Activated naive CD4-positive, alpha-beta T cell treated with Interleukin-2 at 50 U/mL for 16 hours (primary cell): ENCODE data around the gene NPVF.
A peak's percentile ranks its signal among the peaks of the same experiment; 100 is the strongest.

Experiments
- DNase-seq: peaks from one replicate; pipeline ENCODE4 v3.0.0-alpha.2; 2020

Gene NPVF

DNA sequence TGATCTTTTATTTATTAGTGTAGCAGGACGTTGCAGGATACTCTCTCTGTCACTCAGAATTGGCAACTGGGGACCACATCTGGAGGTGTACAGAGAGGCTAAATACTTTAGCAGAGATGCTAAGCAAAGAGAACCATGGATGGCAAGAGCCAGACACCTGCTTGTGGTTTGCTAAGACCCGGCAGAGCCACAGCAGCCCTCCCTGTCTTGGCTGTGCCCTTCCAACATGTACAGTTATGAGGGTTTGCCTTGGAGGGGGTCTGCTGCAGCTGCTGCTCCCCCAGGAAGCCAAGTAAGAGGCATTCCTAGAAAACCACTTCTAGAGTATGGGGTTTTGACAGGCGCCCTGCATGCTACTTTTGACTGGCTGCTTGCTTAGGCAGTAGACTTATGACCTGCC is 5.1 kb downstream of the NPVF start:
- DNase-seq = no peak

DNA sequence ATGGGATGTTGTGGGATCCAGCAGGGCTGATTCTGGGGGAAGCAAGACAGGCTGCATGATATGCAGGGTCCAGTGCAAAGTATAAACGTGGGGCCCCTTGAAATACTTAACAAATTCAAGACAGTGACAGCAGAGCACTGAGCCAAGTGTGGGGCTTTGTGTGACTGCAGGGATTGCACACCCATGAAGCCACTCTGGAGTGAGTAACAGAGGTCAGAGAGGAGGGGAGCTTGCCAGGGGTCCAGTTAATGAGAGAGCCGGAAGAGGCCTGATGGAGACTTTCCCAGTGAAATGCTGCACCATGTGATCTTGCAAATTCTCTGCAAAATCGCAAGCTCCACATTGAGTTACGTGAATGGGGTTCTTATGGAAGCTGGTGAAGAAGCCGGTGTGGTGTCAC is 5.6 kb downstream of the NPVF start:
- no peak for DNase-seq

GRCh38 chr7:25221009-25221408 is 7.3 kb downstream of the NPVF start:
- no peak for DNase-seq

- no peak for DNase-seq
These were observed 10.1 kb downstream of the NPVF start for GRCh38 chr7:25218191-25218590.

- no peak for DNase-seq
These were observed 11.4 kb downstream of the NPVF start for GRCh38 chr7:25216837-25217236.

DNA sequence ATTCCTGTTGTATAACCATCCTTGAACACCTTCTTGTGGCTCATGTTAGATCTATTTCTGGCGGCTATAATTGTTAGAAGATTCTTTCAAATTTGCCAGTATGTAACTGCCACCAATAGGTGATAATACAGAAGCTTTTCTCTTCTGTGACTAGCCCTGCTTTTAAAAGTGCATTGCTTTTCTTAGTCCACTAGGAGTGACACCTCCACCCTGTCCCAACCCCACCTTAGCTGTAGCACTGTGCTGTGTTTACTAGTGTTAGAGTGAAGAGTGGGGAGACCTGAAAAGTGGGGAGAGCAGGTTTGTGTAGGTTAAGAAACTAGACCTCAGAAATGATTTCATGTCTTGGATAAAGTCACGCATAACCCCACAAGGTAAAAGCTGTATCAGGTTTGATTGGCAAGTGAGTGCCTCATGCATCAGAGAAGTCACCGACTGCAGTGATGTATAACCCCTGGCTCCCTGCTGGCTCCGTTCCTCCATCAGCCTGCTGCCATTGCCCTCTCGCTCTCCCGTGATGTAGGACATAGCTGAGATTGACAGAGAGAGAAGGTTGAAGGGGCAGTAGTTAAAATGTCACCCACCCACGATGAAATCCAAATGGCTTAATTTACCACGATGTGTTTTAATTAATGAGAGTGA is 12.5 kb downstream of the NPVF start:
- no peak for DNase-seq

DNA sequence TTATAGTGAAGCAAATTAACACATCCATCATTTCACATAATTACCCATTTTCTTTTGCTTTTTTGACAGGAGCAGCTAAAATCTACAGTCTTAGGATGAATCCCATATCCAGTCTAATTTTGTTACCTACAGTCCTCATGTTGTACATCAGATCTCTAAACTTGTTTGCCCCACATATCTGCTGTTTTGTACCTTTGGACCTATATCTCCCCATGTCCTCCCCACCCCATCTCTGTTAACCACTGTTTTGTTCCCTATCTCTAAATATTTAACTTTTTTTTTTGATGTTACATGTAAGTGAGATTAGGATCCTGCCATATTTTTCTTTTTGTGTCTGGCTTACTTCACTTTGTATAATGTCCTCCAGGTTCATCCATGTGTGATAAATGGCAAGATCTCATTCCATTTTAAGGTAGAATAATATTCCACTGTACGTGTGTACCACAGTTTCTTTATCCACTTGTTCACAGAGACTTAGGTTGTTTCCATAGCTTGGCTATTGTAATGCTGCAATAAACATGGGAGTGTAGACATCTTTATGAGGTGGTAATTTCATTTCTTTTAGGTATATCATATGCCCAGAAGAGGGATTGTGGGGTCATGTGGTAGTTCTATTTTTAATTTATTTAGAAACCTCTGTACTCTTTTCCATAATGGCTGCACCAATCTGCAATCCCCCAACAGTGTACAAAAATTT is 19.6 kb downstream of the NPVF start:
- DNase-seq = no peak

DNA sequence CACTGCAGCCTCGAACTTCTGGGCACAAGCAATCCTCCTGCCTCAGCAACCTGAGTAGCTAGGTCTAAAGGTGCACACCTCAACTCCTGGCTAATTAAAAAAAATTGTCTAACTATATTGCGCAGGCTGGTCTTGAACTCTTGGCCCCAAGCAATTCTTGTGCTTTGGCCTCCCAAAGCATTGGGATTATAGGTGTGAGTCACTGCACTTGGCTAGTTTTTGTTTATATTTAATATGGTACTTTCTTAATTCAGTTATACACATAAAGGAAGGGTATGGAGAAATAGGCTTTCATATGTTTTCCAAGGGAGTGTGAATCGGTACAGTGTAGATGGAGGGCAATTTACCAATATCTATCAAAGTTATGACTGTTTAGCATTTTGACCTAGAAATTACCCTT is 20.4 kb downstream of the NPVF start:
- DNase-seq = no peak

DNA sequence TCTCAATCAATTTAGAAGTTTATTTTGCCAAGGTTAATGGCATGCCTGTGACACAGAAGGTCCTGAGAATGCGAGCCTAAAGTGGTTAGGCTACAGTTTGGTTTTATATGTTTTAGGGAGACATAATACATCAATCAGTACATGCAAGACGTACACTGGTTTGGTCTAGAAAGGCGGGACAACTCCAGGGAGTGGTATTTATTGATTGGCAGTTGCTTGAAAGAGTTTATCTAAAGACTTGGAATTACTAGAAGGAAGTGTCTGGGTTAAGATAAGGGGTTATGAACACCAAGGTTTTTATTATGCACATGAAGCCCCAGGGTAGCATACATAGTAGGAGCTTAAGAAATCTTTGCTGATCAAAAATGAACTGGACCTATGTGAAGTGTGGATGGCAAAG is 21.5 kb downstream of the NPVF start:
- no peak for DNase-seq

- no peak for DNase-seq
These were observed 32.0 kb downstream of the NPVF start for GRCh38 chr7:25196132-25196896.

DNA sequence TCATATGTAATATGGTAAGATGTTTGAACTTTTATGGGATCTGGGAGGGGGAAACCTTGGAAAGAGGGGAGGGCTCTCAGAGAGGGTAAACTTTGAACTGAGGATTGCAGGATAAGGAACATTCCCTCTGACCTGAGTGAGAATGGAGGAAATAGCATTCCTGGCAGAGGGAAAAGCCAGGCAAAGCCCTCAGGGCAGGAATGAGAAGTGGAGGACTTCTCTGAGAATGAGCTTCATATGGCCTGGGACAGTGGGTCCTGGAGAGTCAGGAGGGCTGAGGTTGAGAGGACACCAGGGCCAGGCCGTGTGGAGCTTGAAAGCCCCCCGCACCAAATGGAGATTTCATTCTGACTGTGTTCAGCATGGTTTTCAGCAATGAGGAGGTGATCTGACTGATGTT is 34.2 kb downstream of the NPVF start:
- DNase-seq = no peak

DNA sequence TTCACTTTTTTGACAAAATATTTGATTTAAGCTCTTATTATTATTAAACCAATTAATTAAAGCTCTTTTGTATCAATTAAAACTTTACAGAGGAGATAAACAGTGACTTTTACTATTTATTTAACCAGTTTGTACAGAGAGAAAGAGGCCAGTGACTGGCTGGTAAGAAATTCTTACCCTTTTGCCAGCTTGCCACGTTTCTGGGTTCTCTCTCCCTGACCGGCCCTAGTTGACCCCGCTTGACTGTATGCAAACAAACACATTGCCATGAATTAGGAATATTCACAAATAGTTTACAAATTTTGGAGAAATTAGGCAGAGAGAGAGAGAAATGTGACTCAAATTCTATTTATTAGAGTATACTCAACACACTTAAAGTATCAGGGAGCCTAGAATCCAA is 36.2 kb downstream of the NPVF start:
- no peak for DNase-seq

DNA sequence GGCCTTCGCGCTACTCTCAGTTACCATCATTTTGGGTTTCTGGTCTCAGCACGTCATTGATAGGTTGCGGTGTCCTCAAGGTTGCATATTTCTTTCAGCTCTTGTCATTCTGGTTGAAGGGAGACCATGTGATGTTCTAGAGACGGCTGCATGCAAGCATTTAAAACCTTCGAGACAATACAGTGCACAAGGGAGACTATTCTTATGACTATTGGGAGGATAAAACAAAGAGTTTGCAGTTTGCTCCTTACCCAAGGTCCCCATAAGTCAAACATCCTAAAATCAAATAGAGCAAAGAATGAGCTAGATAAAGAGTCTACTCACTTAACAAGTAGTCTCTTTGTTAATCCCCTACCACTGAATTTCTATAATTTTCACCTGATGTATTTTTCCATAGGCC is 39.1 kb downstream of the NPVF start:
- no peak for DNase-seq

- no peak for DNase-seq
These were observed 40.4 kb downstream of the NPVF start for GRCh38 chr7:25187932-25188331.

DNA sequence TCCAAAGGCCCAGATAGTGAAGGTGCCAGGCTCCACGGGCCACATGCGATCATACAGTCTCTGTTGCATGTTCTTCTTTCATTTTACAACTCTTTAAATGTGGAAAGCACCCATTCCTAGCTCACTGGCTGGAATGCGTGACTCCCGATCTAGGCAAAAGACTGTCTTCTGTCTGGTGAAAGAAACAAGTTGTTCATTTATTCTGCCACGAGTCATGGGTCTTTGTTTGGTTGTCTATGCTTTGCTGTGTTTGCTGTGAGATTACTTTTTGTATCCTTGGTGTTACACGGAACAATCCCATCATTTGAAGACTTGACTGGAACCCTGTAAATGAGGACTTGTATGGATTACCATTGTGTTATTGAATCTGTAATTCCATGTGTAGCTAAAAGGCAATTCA is 41.9 kb downstream of the NPVF start:
- no peak for DNase-seq

DNA sequence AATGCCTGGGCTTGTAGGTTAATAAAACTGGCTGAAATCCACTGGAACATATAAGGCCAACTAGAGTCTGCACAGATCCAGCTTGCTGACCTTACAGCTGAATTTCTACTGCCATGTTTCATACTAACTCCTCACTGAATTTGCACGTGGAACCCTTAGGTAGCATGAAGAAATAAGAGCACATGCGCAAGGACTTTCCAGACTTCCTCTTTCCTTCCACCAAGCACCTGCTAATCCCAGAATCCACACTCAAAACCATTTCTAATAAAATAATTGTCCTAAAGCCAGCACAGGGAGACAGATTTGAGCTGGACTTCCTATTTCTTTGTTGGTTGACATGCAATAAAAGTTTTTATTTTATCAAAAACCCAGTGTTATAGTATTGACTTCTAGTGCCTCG is 46.8 kb downstream of the NPVF start:
- DNase-seq = no peak

DNA sequence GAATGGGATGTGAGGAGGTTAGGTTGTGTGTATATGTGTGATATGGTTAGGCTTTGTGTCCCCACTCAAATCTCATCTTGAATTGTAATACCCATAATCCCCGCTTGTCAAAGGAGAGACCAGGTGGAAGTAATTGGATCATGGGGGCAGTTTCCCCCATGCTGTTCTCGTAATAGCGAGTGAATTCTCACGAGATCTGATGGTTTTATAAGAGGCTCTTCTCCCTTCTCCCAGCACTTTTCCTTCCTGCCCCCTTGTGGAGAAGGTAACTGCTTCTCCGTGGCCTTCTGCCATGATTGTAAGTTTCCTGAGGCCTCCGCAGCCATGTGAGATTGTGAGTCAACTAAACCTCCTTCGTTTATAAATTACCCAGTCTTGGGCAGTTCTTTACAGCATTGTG is 47.3 kb downstream of the NPVF start:
- DNase-seq = no peak

GRCh38 chr7:25180592-25180923 is 47.7 kb downstream of the NPVF start:
- DNase-seq = no peak

DNA sequence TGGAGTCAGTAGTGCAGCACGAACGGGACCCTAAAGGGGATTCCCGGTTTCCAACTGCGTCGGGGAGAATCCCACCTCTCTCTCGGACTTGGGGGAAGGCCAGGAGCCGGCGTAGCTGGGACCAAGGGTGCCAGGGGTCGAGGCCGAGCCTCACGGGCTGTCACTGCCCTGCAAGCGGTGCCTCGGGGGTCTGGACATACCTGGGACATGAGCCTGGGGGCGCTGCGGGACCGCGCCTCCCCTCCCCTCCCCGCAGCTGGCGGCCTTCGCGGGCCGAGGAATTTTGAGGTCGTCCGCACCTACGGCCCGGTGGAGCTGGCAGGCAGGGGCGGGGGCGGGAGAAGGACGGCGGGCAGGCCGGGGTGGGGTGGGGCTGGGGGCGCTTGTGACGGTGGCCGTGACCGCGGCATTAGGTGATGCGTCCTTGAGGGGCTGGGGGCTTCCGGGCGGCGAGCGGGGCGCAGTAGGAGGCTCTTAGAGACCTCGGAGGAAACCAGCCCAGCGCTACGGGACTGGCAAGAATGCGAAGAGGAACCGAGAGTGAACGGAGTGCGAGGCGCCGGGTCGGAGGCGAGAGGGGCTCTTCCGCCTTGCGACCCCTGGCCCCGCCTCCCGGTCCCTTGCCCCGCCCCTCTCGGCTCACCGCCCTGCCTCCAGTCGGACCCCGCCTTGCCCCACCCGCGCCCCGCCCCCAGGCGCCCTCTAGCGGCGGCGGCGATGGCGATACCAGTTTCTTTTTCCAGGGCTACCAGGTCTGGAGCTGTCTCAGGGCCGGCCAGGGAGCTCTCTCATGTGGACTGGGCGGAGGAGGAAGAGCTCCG is 48.3 kb downstream of the NPVF start:
- peak; percentile 95 for DNase-seq

DNA sequence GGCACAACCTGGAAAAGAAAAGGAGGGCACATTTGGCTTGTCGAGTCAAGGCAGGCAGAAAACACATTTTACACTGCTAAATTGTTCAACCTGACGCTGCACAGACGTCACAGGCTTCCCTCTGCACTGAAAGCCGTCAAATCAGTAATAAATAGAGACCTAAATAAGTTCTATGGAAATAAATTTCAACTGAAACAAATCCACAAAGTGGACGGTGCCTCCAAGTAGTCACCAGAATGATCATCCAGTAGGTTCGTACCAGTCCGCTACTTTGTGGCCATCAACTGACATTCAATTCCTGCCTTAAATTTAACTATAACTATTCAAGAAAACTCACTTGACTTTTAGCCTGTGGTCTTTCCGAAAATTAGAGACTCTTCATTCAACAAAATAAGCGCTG is 49.0 kb downstream of the NPVF start:
- no peak for DNase-seq
